ENCODE results near the gene CCDC87.
"Not testable (repeated sequence)": the region's sequence is repeated elsewhere in the genome, so short reads cannot be mapped to it uniquely, and the experiment has no call there.

DNA sequence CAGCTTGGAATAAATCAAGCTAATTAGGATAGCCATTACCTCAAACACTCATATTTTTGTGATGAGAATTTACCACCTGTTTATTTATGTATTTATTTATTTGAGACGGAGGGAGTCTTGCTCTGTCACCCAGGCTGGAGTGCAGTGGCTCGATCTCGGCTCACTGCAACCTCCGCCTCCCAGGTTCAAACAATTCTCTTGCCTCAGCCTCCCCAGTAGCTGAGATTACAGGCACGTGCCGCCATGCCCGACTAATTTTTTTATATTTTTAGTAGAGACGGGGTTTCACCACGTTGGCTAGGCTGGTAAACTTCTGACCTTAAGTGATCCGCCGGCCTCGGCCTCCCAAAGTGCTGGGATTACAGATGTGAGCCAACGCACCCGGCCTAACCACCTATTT is 47.9 kb downstream of the CCDC87 start:
- TF ChIP-seq, protein P1, sequence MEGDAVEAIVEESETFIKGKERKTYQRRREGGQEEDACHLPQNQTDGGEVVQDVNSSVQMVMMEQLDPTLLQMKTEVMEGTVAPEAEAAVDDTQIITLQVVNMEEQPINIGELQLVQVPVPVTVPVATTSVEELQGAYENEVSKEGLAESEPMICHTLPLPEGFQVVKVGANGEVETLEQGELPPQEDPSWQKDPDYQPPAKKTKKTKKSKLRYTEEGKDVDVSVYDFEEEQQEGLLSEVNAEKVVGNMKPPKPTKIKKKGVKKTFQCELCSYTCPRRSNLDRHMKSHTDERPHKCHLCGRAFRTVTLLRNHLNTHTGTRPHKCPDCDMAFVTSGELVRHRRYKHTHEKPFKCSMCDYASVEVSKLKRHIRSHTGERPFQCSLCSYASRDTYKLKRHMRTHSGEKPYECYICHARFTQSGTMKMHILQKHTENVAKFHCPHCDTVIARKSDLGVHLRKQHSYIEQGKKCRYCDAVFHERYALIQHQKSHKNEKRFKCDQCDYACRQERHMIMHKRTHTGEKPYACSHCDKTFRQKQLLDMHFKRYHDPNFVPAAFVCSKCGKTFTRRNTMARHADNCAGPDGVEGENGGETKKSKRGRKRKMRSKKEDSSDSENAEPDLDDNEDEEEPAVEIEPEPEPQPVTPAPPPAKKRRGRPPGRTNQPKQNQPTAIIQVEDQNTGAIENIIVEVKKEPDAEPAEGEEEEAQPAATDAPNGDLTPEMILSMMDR (IDR thresholded peaks at IDR 0.05), result not testable (repeated sequence)
- TF ChIP-seq POLR2AphosphoS5, POLR2A (IDR thresholded peaks at IDR 0.05): not testable (repeated sequence)
